ENCODE measurements around the gene ZNF674. TPM values are rescaled to one million over a fixed set of nuclear protein-coding genes. Genes with fewer than 3 reads are reported as not detected.

Gene ZNF674
- total and polyA plus RNA-seq, 2 donors from 2014 or later = 1.4 to 6.3 TPM

- Histone ChIP-seq H3K36me3 (ENCODE audit: control insufficient read depth in 2 of 3, insufficient read depth in 3 of 3, low read length in 3 of 3) (no peaks in the 10 kb centered on the region), H3K4me3 (ENCODE audit: low read length in 3 of 3) (no peak overlapping the region), H3K9ac (ENCODE audit: low read length in 3 of 3) (no peak overlapping the region), H3K27ac (ENCODE audit: low read depth in 2 of 2, low read length in 2 of 2) (no peak overlapping the region), H3K4me1 (ENCODE audit: control insufficient read depth in 2 of 3, insufficient read depth in 2 of 3, low read depth in 1 of 3, low read length in 3 of 3) (no peaks in the 10 kb centered on the region), H3K27me3 (ENCODE audit: control insufficient read depth, insufficient read depth, low read length) (no peaks in the 10 kb centered on the region), H3K9me3 (ENCODE audit: control insufficient read depth in 2 of 3, insufficient read depth in 1 of 3, low read length in 3 of 3) (no peaks in the 10 kb centered on the region)
- intact Hi-C loops (cut with DNase I) = no loop called here
- FAIRE-seq (no peak), DNase-seq (no peak)
- TF ChIP-seq CTCF (IDR thresholded peaks at IDR 0.05; ENCODE audit: borderline replicate concordance, extremely low read depth, insufficient read depth) = no peak
These were observed 13.8 kb upstream of the ZNF674 start for GRCh38 chrX:46559062-46559461.

GRCh38 chrX:46554942-46555341 is 9.7 kb upstream of the ZNF674 start:
- Histone ChIP-seq H3K36me3 (ENCODE audit: control insufficient read depth in 2 of 3, insufficient read depth in 3 of 3, low read length in 3 of 3) (no peaks in the 10 kb centered on the region), H3K4me1 (ENCODE audit: control insufficient read depth in 2 of 3, insufficient read depth in 2 of 3, low read depth in 1 of 3, low read length in 3 of 3) (no peaks in the 10 kb centered on the region), H3K27ac (ENCODE audit: low read depth in 2 of 2, low read length in 2 of 2) (no peak overlapping the region), H3K9ac (ENCODE audit: low read length in 3 of 3) (no peak overlapping the region), H3K4me3 (ENCODE audit: low read length in 3 of 3) (no peak overlapping the region), H3K9me3 (ENCODE audit: control insufficient read depth in 2 of 3, insufficient read depth in 1 of 3, low read length in 3 of 3) (no peaks in the 10 kb centered on the region), H3K27me3 (ENCODE audit: control insufficient read depth, insufficient read depth, low read length) (no peaks in the 10 kb centered on the region)
- intact Hi-C loops (cut with DNase I) = no loop called here
- DNase-seq (no peak), FAIRE-seq (no peak)
- TF ChIP-seq CTCF (IDR thresholded peaks at IDR 0.05; ENCODE audit: borderline replicate concordance, extremely low read depth, insufficient read depth) = peak; percentile 4

- intact Hi-C loops (cut with DNase I) = no loop called here
- DNase-seq = no peak
- H3K4me3 ChIP-seq (ENCODE audit: low read length in 3 of 3) = no peak overlapping the region
- no peaks in the 10 kb centered on the region for H3K4me1 ChIP-seq (ENCODE audit: control insufficient read depth in 2 of 3, insufficient read depth in 2 of 3, low read depth in 1 of 3, low read length in 3 of 3)
- H3K27ac ChIP-seq (ENCODE audit: low read depth in 2 of 2, low read length in 2 of 2) = no peak overlapping the region
- TF ChIP-seq CTCF (IDR thresholded peaks at IDR 0.05; ENCODE audit: borderline replicate concordance, extremely low read depth, insufficient read depth) = no peak
- H3K9ac ChIP-seq (ENCODE audit: low read length in 3 of 3) = no peak overlapping the region
- no peaks in the 10 kb centered on the region for H3K36me3 ChIP-seq (ENCODE audit: control insufficient read depth in 2 of 3, insufficient read depth in 3 of 3, low read length in 3 of 3)
- FAIRE-seq = no peak
- H3K27me3 ChIP-seq (ENCODE audit: control insufficient read depth, insufficient read depth, low read length) = no peaks in the 10 kb centered on the region
- H3K9me3 ChIP-seq (ENCODE audit: control insufficient read depth in 2 of 3, insufficient read depth in 1 of 3, low read length in 3 of 3) = no peaks in the 10 kb centered on the region
These were observed 8.7 kb upstream of the ZNF674 start for GRCh38 chrX:46553935-46554334.

- TF ChIP-seq CTCF (IDR thresholded peaks at IDR 0.05; ENCODE audit: borderline replicate concordance, extremely low read depth, insufficient read depth) = no peak
- intact Hi-C loops (cut with DNase I) = no loop called here
- Histone ChIP-seq H3K9me3 (ENCODE audit: control insufficient read depth in 2 of 3, insufficient read depth in 1 of 3, low read length in 3 of 3) (no peaks in the 10 kb centered on the region), H3K4me1 (ENCODE audit: control insufficient read depth in 2 of 3, insufficient read depth in 2 of 3, low read depth in 1 of 3, low read length in 3 of 3) (peaks cover 0 to 3% (median 0%) of the 10 kb centered on the region in 3 donors), H3K36me3 (ENCODE audit: control insufficient read depth in 2 of 3, insufficient read depth in 3 of 3, low read length in 3 of 3) (no peaks in the 10 kb centered on the region), H3K9ac (ENCODE audit: low read length in 3 of 3) (no peak overlapping the region), H3K27ac (ENCODE audit: low read depth in 2 of 2, low read length in 2 of 2) (no peak overlapping the region), H3K27me3 (ENCODE audit: control insufficient read depth, insufficient read depth, low read length) (no peaks in the 10 kb centered on the region), H3K4me3 (ENCODE audit: low read length in 3 of 3) (no peak overlapping the region)
- DNase-seq = no peak
- no peak for FAIRE-seq
These were observed 6.4 kb upstream of the ZNF674 start for GRCh38 chrX:46551494-46552128.
